ENCODE measurements around the gene WFDC8. TPM values are rescaled to one million over a fixed set of nuclear protein-coding genes. Genes with fewer than 3 reads are reported as not detected.

Gene WFDC8
- polyA plus RNA-seq, 2 of the 4 experiments (the other 2 are of a cell fraction), result not detected

DNA sequence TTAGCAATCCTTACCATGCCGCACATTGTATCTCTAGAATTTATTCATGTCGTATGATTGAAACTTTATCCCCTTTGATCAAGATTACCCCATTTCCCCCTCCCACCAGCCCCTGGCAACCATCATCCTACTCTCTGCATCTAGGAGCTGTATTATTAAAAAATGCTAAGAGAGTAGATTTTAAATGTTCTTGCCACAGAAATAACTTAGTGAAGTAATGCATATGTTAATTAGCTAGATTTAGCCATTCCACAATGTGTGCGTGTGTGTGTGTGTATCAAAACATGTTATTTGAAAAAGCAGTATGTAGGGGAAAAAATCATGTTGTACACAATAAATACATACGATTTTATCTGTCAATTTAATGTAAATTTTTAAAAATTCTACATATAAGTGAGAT, 51.8 kb downstream of the WFDC8 start:
- ChIA-PET POLR2A (no interaction called here), CTCF (interaction anchor here (0.6 to 1.3 kb wide), 3 partner anchors 9 to 153 kb away, joined by 3 to 4 read pairs (median 3); no protein-coding TSS in a partner anchor)
- WGBS (ENCODE audit: missing lambda C conversion rate), result 58% methylated on average over 4 of the region's 4 CpGs
- no peak overlapping the region for H3K4me3 ChIP-seq
- no peak for ATAC-seq
- TF ChIP-seq NR3C1 (IDR thresholded peaks at IDR 0.05), result no peak
- TF ChIP-seq, protein P1, sequence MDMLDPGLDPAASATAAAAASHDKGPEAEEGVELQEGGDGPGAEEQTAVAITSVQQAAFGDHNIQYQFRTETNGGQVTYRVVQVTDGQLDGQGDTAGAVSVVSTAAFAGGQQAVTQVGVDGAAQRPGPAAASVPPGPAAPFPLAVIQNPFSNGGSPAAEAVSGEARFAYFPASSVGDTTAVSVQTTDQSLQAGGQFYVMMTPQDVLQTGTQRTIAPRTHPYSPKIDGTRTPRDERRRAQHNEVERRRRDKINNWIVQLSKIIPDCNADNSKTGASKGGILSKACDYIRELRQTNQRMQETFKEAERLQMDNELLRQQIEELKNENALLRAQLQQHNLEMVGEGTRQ (IDR thresholded peaks at IDR 0.05), result no peak
- no peak for TF ChIP-seq SMC3 (IDR thresholded peaks at IDR 0.05)
- no peak for TF ChIP-seq ZFP36 (IDR thresholded peaks at IDR 0.05; ENCODE audit: borderline replicate concordance, partially characterized antibody)
- no peak for TF ChIP-seq KDM1A (IDR thresholded peaks at IDR 0.05; ENCODE audit: low read depth)
- no peak for TF ChIP-seq CHD2 (IDR thresholded peaks at IDR 0.05; ENCODE audit: low read length, partially characterized antibody)
- TF ChIP-seq JUN (IDR thresholded peaks at IDR 0.05), result no peak
- TF ChIP-seq RCOR1 (IDR thresholded peaks at IDR 0.05; ENCODE audit: low read depth, low read length), result no peak
- no peak for TF ChIP-seq POLR2A (IDR thresholded peaks at IDR 0.05; ENCODE audit: low read length)
- TF ChIP-seq MAX (IDR thresholded peaks at IDR 0.05), result no peak
- no peak for TF ChIP-seq RNF2 (IDR thresholded peaks at IDR 0.05; ENCODE audit: borderline replicate concordance, low read depth)
- no peak for TF ChIP-seq MYC (IDR thresholded peaks at IDR 0.05; ENCODE audit: borderline replicate concordance, low read length)
- no peak for TF ChIP-seq ELK1 (IDR thresholded peaks at IDR 0.05; ENCODE audit: low read depth, low read length)
- no peak for TF ChIP-seq POLR2AphosphoS2 (conservative IDR thresholded peaks at IDR 0.05; ENCODE audit: low read length)
- TF ChIP-seq RAD21 (conservative IDR thresholded peaks at IDR 0.05 in 1 of 2, IDR thresholded peaks at IDR 0.05 in 1 of 2), result no peak
- no peak for DNase-seq (ENCODE audit: low read depth in 1 of 2, low spot score in 1 of 2)
- no peak overlapping the region for H3K4me2 ChIP-seq
- no peaks in the 10 kb centered on the region for H3K4me1 ChIP-seq
- no peak for FAIRE-seq
- no peaks in the 10 kb centered on the region for H3K9me3 ChIP-seq
- no peak overlapping the region for H3K27ac ChIP-seq

DNA sequence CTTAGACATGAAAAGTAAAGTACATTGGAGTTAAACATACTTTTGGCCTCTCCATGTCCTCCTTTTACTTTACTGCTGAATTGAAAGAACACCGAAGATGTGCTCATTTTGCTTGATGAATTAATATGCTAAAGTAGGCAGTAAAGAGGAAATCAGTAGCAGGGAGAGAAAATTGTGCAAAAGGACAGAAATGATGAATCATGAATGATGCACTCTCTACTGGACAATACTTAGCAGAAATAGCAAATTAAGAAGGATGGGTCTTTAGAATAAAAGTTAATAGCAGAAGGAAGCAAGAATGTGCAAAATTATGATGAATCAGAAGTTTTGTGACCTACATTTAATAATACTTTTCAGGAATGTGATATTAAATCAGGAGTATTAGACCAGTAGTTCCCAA, 55.3 kb downstream of the WFDC8 start:
- CTCF ChIA-PET, result interaction anchor here (1.2 to 1.9 kb wide), 2 partner anchors 10 to 15 kb away, joined by 3 to 4 read pairs; partner anchors contain the start of gene WFDC6
- DNase-seq (ENCODE audit: low read depth in 1 of 2, low spot score in 1 of 2) (no peak), FAIRE-seq (no peak), ATAC-seq (no peak)
- POLR2A ChIA-PET, result no interaction called here
- no peaks in the 10 kb centered on the region for H3K9me3 ChIP-seq
- H3K4me2 ChIP-seq, result no peak overlapping the region
- H3K27ac ChIP-seq, result no peak overlapping the region
- WGBS (ENCODE audit: missing lambda C conversion rate), result 0% methylated on average over 1 of the region's 1 CpG
- H3K4me3 ChIP-seq, result no peak overlapping the region
- no peaks in the 10 kb centered on the region for H3K4me1 ChIP-seq
- TF ChIP-seq CHD2 (IDR thresholded peaks at IDR 0.05; ENCODE audit: low read length, partially characterized antibody), result no peak
- no peak for TF ChIP-seq CTCF (IDR thresholded peaks at IDR 0.05)
- TF ChIP-seq KDM1A (IDR thresholded peaks at IDR 0.05; ENCODE audit: low read depth), result no peak
- TF ChIP-seq FOXS1 (CRISPR knock-in tag; IDR thresholded peaks at IDR 0.05), result no peak
- no peak for TF ChIP-seq HEYL (CRISPR knock-in tag; IDR thresholded peaks at IDR 0.05)
- TF ChIP-seq ZNF302 (CRISPR knock-in tag; IDR thresholded peaks at IDR 0.05), result no peak
- no peak for TF ChIP-seq MAX (IDR thresholded peaks at IDR 0.05)
- no peak for TF ChIP-seq ZC3H11A (IDR thresholded peaks at IDR 0.05)
- no peak for TF ChIP-seq RNF2 (IDR thresholded peaks at IDR 0.05; ENCODE audit: borderline replicate concordance, low read depth)
- TF ChIP-seq REST (IDR thresholded peaks at IDR 0.05), result no peak

Measured in A549 (cell line).